BLaER1 (cell line): Measurements from ENCODE around the gene MSI2.
A peak's percentile ranks its signal among the peaks of the same experiment; 100 is the strongest.

ENCODE experiments used
- H3K27ac ChIP-seq: shearing (Covaris generic); formaldehyde crosslinking; 2 replicates; pipeline ENCODE4 v1.8.1; 2022
- H3K27me3 ChIP-seq: shearing (Covaris generic); formaldehyde crosslinking; 2 replicates; pipeline ENCODE4 v1.8.1; 2022
- H3K36me3 ChIP-seq: shearing (Covaris generic); formaldehyde crosslinking; 2 replicates; pipeline ENCODE4 v1.8.1; 2022
- H3K4me1 ChIP-seq: shearing (Covaris generic); formaldehyde crosslinking; 2 replicates; pipeline ENCODE4 v1.8.1; 2022
- H3K4me2 ChIP-seq: shearing (Covaris generic); formaldehyde crosslinking; 2 replicates; pipeline ENCODE4 v1.8.1; 2022
- H3K4me3 ChIP-seq: shearing (Covaris generic); formaldehyde crosslinking; 2 replicates; pipeline ENCODE4 v1.8.1; 2022
- H3K9ac ChIP-seq: shearing (Covaris generic); formaldehyde crosslinking; 2 replicates; pipeline ENCODE4 v1.8.1; 2022
- H3K9me3 ChIP-seq: shearing (Covaris generic); formaldehyde crosslinking; 2 replicates; pipeline ENCODE4 v1.8.1; 2022
- H4K20me1 ChIP-seq: shearing (Covaris generic); formaldehyde crosslinking; 2 replicates; pipeline ENCODE4 v1.8.1; 2022
- Cebpa-rat ChIP-seq: shearing (Covaris generic); IDR thresholded peaks from 2 replicates; pipeline ENCODE4 v1.8.1; 2022

The MSI2 gene

GRCh38 chr17:57727630-57728175, 471.4 kb downstream of the MSI2 start:
- H4K20me1 ChIP-seq, result no peaks in the 10 kb centered on the region
- no peak for TF ChIP-seq Cebpa-rat
- peak overlapping the region; percentile 98 for H3K27ac ChIP-seq
- peak overlapping the region; percentile 40; the same call in 1 of the 2 replicates for H3K4me3 ChIP-seq
- H3K4me2 ChIP-seq, result peak overlapping the region; percentile 87
- no peaks in the 10 kb centered on the region for H3K9me3 ChIP-seq
- H3K36me3 ChIP-seq, result peaks cover 8% of the 10 kb centered on the region; the same call in 1 of the 2 replicates
- peak overlapping the region; percentile 83 for H3K9ac ChIP-seq
- peaks cover 96% of the 10 kb centered on the region for H3K4me1 ChIP-seq
- H3K27me3 ChIP-seq, result no peaks in the 10 kb centered on the region

- H3K4me3 ChIP-seq, result no peak overlapping the region
- H3K9me3 ChIP-seq, result no peaks in the 10 kb centered on the region
- peak overlapping the region; percentile 98 for H3K27ac ChIP-seq
- H3K4me2 ChIP-seq, result peak overlapping the region; percentile 87
- no peaks in the 10 kb centered on the region for H3K27me3 ChIP-seq
- H4K20me1 ChIP-seq, result no peaks in the 10 kb centered on the region
- peaks cover 92% of the 10 kb centered on the region for H3K4me1 ChIP-seq
- 0 out of 2 replicates have a peak overlapping the region, but pooled peaks have one; percentile 11 for H3K9ac ChIP-seq
- TF ChIP-seq Cebpa-rat, result no peak
- H3K36me3 ChIP-seq, result peaks cover 14% of the 10 kb centered on the region; the same call in 1 of the 2 replicates
Observed at GRCh38 chr17:57730026-57730701, 473.8 kb downstream of the MSI2 start.

- Histone ChIP-seq H3K36me3 (peaks cover 21% of the 10 kb centered on the region), H4K20me1 (no peaks in the 10 kb centered on the region), H3K9ac (no peak overlapping the region), H3K9me3 (no peaks in the 10 kb centered on the region; the same call in 1 of the 2 replicates), H3K4me1 (peaks cover 89% of the 10 kb centered on the region), H3K27ac (peak overlapping the region; percentile 98; the same call in 1 of the 2 replicates), H3K27me3 (no peaks in the 10 kb centered on the region), H3K4me2 (peak overlapping the region; percentile 87), H3K4me3 (no peak overlapping the region)
- TF ChIP-seq Cebpa-rat, result no peak
Observed at GRCh38 chr17:57732062-57732461, 475.7 kb downstream of the MSI2 start.

GRCh38 chr17:57733085-57733484, 476.8 kb downstream of the MSI2 start:
- Histone ChIP-seq H3K27ac (no peak overlapping the region), H3K9me3 (peaks cover 1% of the 10 kb centered on the region), H3K4me3 (no peak overlapping the region), H3K4me1 (peaks cover 78% of the 10 kb centered on the region), H4K20me1 (no peaks in the 10 kb centered on the region), H3K9ac (no peak overlapping the region), H3K27me3 (no peaks in the 10 kb centered on the region), H3K36me3 (peaks cover 23% of the 10 kb centered on the region), H3K4me2 (no peak overlapping the region)
- TF ChIP-seq Cebpa-rat, result no peak
